K562 (cell line): ENCODE results near the gene ATP6V0A1. TPM values are rescaled to one million over a fixed set of nuclear protein-coding genes. Genes with fewer than 3 reads are reported as not detected.

Experiments
- ATAC-seq: fragments of 200-7000 bp; cut with Tn5 transposase; 3 replicates; pipeline ENCODE4 v1.9.1; 2020; ENCODE audit warnings: moderate library complexity
- BruUV-seq: library from RNA; stranded (reverse); fragments of 400-500 nt; replicated peaks from 2 replicates; lab custom pipeline; 2021; lab: Mats Ljungman, UMichigan
- CTCF ChIA-PET: fragments of 300-600 bp; formaldehyde crosslinking; extraction: SDS; loops from one replicate; lab custom pipeline; 2021; ENCODE audit warnings: low intra/inter-chr PET ratio; lab: Yijun Ruan, JAX
- POLR2A ChIA-PET: fragments of 300-600, 350-650 bp; sonication (Branson Sonifier 250); formaldehyde crosslinking; extraction: SDS; loops from one replicate; lab custom pipeline; 2021; ENCODE audit warnings: antibody characterized with exemption, inconsistent platforms; lab: Yijun Ruan, JAX
- DNase-seq, 4 experiments: peaks; one replicate each; pipeline versions ENCODE4 v3.0.0 to v3.0.0-alpha.2; 2011 to 2018; ENCODE audit warnings: low spot score in 3 of 4, mixed read lengths in 3 of 4; ENCODE audit errors: extremely low read depth in 1 of 4
- FAIRE-seq: peaks from 2 replicates; lab custom pipeline; 2011; peaks lifted over from hg19 to GRCh38; lab: Jason Lieb, UNC
- H2AFZ ChIP-seq: 2 replicates; pipeline ENCODE4 v1.6.0; 2011; ENCODE audit warnings: low read depth, low read length, control low read depth, inconsistent platforms
- H3K27ac ChIP-seq: fragments of 200-600 bp; 3 replicates; pipeline ENCODE4 v1.8.0; 2011; ENCODE audit warnings: low read depth, mild to moderate bottlenecking, control low read depth, inconsistent platforms, low read length, moderate library complexity, mixed read lengths; ENCODE audit errors: extremely low read depth
- H3K27me3 ChIP-seq, 2 experiments: fragments of 300-600 bp in 1 of 2; 2 replicates in 1 of 2; 3 replicates in 1 of 2; pipeline versions ENCODE4 v1.6.0 to v1.8.0; 2011; ENCODE audit warnings: inconsistent platforms in 2 of 2, low read length in 2 of 2, mild to moderate bottlenecking in 1 of 2, mixed read lengths in 1 of 2, moderate library complexity in 1 of 2; ENCODE audit not compliant: control insufficient read depth in 2 of 2, insufficient read depth in 2 of 2
- H3K36me3 ChIP-seq: fragments of 300-600 bp; 3 replicates; pipeline ENCODE4 v1.8.0; 2011; ENCODE audit warnings: mild to moderate bottlenecking, low read length, inconsistent platforms; ENCODE audit not compliant: control insufficient read depth, insufficient read depth
- H3K4me1 ChIP-seq, 2 experiments: fragments of 200-600 bp in 1 of 2; replicated peaks in 1 of 2; 2 replicates in 1 of 2; 3 replicates in 1 of 2; pipeline versions ENCODE4 v1.5.1 to v1.8.0; 2011; ENCODE audit warnings: inconsistent platforms in 2 of 2, low read length in 2 of 2, mild to moderate bottlenecking in 1 of 2, mixed read lengths in 1 of 2, moderate library complexity in 1 of 2; ENCODE audit not compliant: control insufficient read depth in 2 of 2, insufficient read depth in 2 of 2
- H3K4me2 ChIP-seq: 2 replicates; pipeline ENCODE4 v1.6.1; 2011; ENCODE audit warnings: low read length, control low read depth, inconsistent platforms, mixed read lengths; ENCODE audit not compliant: insufficient read depth
- H3K4me3 ChIP-seq: fragments of 200-600 bp; sonication (generic), shearing (Covaris generic); 2 replicates; pipeline ENCODE4 v1.5.1; 2016; ENCODE audit warnings: control low read depth, inconsistent platforms
- H3K79me2 ChIP-seq: fragments of 200-600 bp; 3 replicates; pipeline ENCODE4 v1.8.0; 2011; ENCODE audit warnings: low read length, inconsistent platforms; ENCODE audit not compliant: control insufficient read depth, insufficient read depth
- H3K9ac ChIP-seq, 2 experiments: 2 replicates each; pipeline versions ENCODE4 v1.6.0 to v1.6.1; 2011; ENCODE audit warnings: low read depth in 2 of 2, low read length in 2 of 2, control low read depth in 1 of 2, inconsistent platforms in 1 of 2, mild to moderate bottlenecking in 1 of 2, mixed read lengths in 1 of 2; ENCODE audit not compliant: insufficient read depth in 1 of 2
- H3K9me1 ChIP-seq: one replicate; pipeline ENCODE4 v1.6.0; 2011; ENCODE audit warnings: inconsistent platforms, mild to moderate bottlenecking, low read length, moderate library complexity; ENCODE audit not compliant: control insufficient read depth, insufficient read depth
- H3K9me3 ChIP-seq: replicated peaks from 2 replicates; pipeline ENCODE4 v1.5.1; 2011; ENCODE audit warnings: low read depth, low read length, inconsistent platforms; ENCODE audit not compliant: control insufficient read depth, insufficient read depth
- H4K20me1 ChIP-seq: replicated peaks from 2 replicates; pipeline ENCODE4 v1.6.1; 2011; ENCODE audit warnings: low read length, inconsistent platforms, mixed read lengths; ENCODE audit not compliant: control insufficient read depth, insufficient read depth
- POLR2G ChIP-seq: fragments of 200-400 bp; formaldehyde crosslinking; IDR thresholded peaks from 2 replicates; pipeline ENCODE4 v1.6.1; 2017; ENCODE audit warnings: low read depth, mild to moderate bottlenecking, antibody characterized with exemption, low read length, moderate library complexity
- ZNF282 ChIP-seq: sonication (generic); formaldehyde crosslinking; IDR thresholded peaks from 2 replicates; pipeline ENCODE4 v1.8.1; 2023; ENCODE audit warnings: missing genetic modification reagents
- WGBS: fragments of 100-300 bp; shearing (Covaris generic); methylation state at CpG from one replicate; pipeline ENCODE4 v1.1.6; 2016; ENCODE audit warnings: low coverage, mixed read lengths; ENCODE audit not compliant: insufficient coverage; ENCODE audit errors: missing lambda C conversion rate; 5-methylcytosine and 5-hydroxymethylcytosine counted together
- in situ Hi-C: fragments of 300-500 bp; cut with MboI; formaldehyde crosslinking; loops from 4 replicates; pipeline ENCODE4 v1.15.0; 2018; ENCODE audit warnings: inconsistent platforms, mixed read lengths
- intact Hi-C: fragments of 100-400 bp; cut with micrococcal nuclease; formaldehyde crosslinking; loops from 2 replicates; pipeline ENCODE4 v1.14.2; 2022
- polyA plus RNA-seq, 8 experiments: library from polyadenylated mRNA; depleted of rRNA in 4 of 8; stranded (reverse) in 5 of 8; unstranded in 3 of 8; fragments of >200 nt; fragmentation: Nextera tagmentation in 2 of 8; fragmentation: Illumina TruSeq in 1 of 8; extraction: Ambion mirVana in 2 of 8; extraction: Trizol in 1 of 8; gene quantifications; 2 replicates each; pipeline versions ENCODE4 v1.2.1 to v1.2.3, GENCODE V29; 2011 to 2014; ENCODE audit warnings: inconsistent platforms in 1 of 8, missing spikeins in 1 of 8
- total RNA-seq, 7 experiments: library from RNA; depleted of rRNA in 6 of 7; stranded (reverse); fragments of >200 nt in 6 of 7; fragmentation: Illumina TruSeq in 2 of 7; extraction: Trizol in 2 of 7; gene quantifications; 2 replicates each; pipeline versions ENCODE4 v1.2.1 to v1.2.3, GENCODE V29; 2011 to 2021; ENCODE audit warnings: low replicate concordance in 1 of 7

ATP6V0A1 gene
- total and polyA plus RNA-seq, 9 of the 15 experiments (the other 6 are each of a cell fraction or from before 2014, with no cell fraction given): 11.8 to 158 (median 75.5) TPM

DNA sequence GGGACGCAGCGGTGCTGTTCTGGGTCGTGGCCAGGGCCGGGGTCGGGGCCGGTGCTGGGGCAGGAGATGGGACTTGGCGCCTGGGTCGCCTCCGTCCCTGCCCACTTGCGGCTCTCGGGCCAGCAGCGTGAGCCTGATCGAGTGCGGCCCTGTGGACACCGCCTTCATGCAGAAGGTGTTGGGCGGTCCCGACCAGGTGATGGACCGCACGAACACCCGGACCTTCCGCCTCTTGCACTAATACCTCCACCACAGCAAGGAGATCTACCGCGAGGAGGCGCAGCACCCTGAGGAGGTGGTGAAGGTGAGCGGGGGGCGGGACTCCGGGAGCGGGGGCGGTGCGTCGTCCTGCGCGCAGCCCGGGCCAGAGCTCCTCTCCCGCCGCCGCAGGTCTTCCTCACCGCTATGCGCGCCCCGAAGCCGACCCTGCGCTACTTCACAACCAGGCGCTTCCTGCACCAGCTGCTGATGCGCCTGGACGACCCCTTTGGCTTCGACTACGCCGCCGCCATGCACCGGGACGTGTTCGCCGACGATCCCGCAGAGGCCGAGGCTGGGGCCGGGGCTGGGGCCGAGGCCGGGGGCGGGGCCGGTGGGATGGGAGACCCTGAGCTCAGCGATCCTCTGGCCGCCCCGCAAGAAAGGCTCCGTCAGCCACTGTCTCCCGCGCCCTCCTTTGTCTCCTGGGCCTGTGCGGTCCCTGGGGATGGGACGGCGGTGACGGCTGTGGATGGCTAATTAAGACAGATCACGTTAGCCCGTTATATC, 89.6 kb downstream of the ATP6V0A1 start:
- Histone ChIP-seq H3K79me2 (peaks cover 5% of the 10 kb centered on the region), H3K9me3 (no peaks in the 10 kb centered on the region), H3K9me1 (no peaks in the 10 kb centered on the region), H2AFZ (no peak overlapping the region), H3K27ac (no peak overlapping the region), H4K20me1 (no peaks in the 10 kb centered on the region), H3K9ac (no peak overlapping the region; a peak in 1 of 4 replicates), H3K4me1 (peaks cover 5 to 36% of the 10 kb centered on the region in 2 experiments; a peak in 4 of 5 replicates), H3K4me3 (no peak overlapping the region), H3K36me3 (peaks cover 13% of the 10 kb centered on the region; the same call in 1 of the 3 replicates), H3K4me2 (no peak overlapping the region), H3K27me3 (no peaks in the 10 kb centered on the region)
- TF ChIP-seq POLR2G: peak; percentile 42; the same call in 1 of the 2 replicates
- no peak for TF ChIP-seq ZNF282
- FAIRE-seq: no peak
- WGBS: 98% methylated on average over 32 of the region's 74 CpGs
- no TSS peak for BruUV-seq
- intact Hi-C loops: no loop called here
- ChIA-PET CTCF (no interaction called here), POLR2A (interaction anchor here (0.5 to 0.9 kb wide), 3 partner anchors 23 to 739 kb away, joined by 3 read pairs; no protein-coding TSS in a partner anchor)
- in situ Hi-C loops: no loop called here
- DNase-seq: peak in 1 of 4 experiments; percentile 9
- no peak for ATAC-seq
